Thoracic aorta (tissue), 2 donors: ENCODE results near the gene TRIM44. TPM values are rescaled to one million over a fixed set of nuclear protein-coding genes. Genes with fewer than 3 reads are reported as not detected.

Source experiments
- ATAC-seq: fragments of 150-250 bp; one replicate; pipeline ENCODE4 v1.8.0; 2017; ENCODE audit warnings: low read depth; ENCODE audit not compliant: insufficient number of reproducible peaks, low FRiP score
- DNase-seq: peaks from one replicate; pipeline ENCODE4 v3.0.0-alpha.2; 2020; ENCODE audit warnings: low spot score
- H3K27ac ChIP-seq, 2 donors: fragments of 200-600 bp; sonication (generic); 1 replicate in 1 of 2; 2 replicates in 1 of 2; pipeline ENCODE4 v1.5.1; 2016; ENCODE audit warnings: mild to moderate bottlenecking in 2 of 2, moderate library complexity in 2 of 2
- H3K27me3 ChIP-seq: fragments of 200-600 bp; sonication (generic); replicated peaks from 2 replicates; pipeline ENCODE4 v1.6.0; 2016; ENCODE audit warnings: mild to moderate bottlenecking; ENCODE audit not compliant: insufficient read depth
- H3K36me3 ChIP-seq: fragments of 200-600 bp; sonication (generic); one replicate; pipeline ENCODE4 v1.5.1; 2016
- H3K4me1 ChIP-seq, 2 donors: fragments of 200-600 bp; sonication (generic); 1 replicate in 1 of 2; 2 replicates in 1 of 2; pipeline versions ENCODE4 v1.5.1 to v1.6.0; 2016; ENCODE audit warnings: low read depth in 2 of 2, mild to moderate bottlenecking in 1 of 2; ENCODE audit not compliant: control insufficient read depth in 1 of 2
- H3K4me3 ChIP-seq: fragments of 200-600 bp; sonication (generic); 2 replicates; pipeline ENCODE4 v1.5.1; 2016; ENCODE audit warnings: mild to moderate bottlenecking
- H3K9me3 ChIP-seq: fragments of 200-600 bp; sonication (generic); 2 replicates; pipeline ENCODE4 v1.5.1; 2016
- CTCF ChIP-seq: fragments of 200-600 bp; sonication (generic); IDR thresholded peaks from one replicate; pipeline ENCODE4 v1.5.1; 2019; ENCODE audit warnings: antibody characterized with exemption
- total RNA-seq, 2 donors: library from RNA; depleted of rRNA; stranded (reverse); fragments of >200 nt; gene quantifications; one replicate each; pipeline versions ENCODE4 v1.1.0 to v1.2.3, GENCODE V29; 2016

TRIM44 gene
- total RNA-seq, 2 donors from 2014 or later = 26.0 to 26.8 TPM

GRCh38 chr11:35683728-35684339 is 21.3 kb downstream of the TRIM44 start:
- DNase-seq (no peak), ATAC-seq (no peak)
- H3K27me3 ChIP-seq = no peaks in the 10 kb centered on the region
- no peaks in the 10 kb centered on the region for H3K36me3 ChIP-seq
- no peak overlapping the region for H3K27ac ChIP-seq
- no peaks in the 10 kb centered on the region for H3K9me3 ChIP-seq
- H3K4me1 ChIP-seq = peaks cover 9 to 10% of the 10 kb centered on the region in 2 donors
- H3K4me3 ChIP-seq = no peak overlapping the region
- TF ChIP-seq CTCF = no peak

DNA sequence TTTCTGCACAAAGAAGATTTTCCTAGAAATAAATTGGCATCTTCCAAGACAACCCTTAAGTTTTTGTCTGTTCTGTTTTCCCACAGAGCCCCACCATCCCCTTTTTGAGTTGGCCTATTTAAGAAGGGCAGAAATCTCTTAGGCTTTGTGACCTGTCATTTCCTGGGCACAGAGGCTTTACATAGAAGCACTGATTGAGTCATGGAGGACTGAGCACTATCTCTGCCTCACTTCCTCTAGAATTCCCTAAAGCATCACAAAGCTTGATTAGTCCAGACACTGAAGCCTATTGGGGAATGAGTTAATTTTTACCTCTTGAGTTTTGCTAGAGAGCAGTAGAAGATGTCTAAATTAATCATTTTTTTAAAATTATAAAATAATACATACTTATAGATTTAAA is 25.4 kb downstream of the TRIM44 start:
- ATAC-seq (no peak), DNase-seq (no peak)
- no peaks in the 10 kb centered on the region for H3K36me3 ChIP-seq
- no peak overlapping the region for H3K27ac ChIP-seq
- no peaks in the 10 kb centered on the region for H3K9me3 ChIP-seq
- H3K4me1 ChIP-seq = peaks cover 0 to under 1% of the 10 kb centered on the region in 2 donors
- H3K27me3 ChIP-seq = no peaks in the 10 kb centered on the region
- H3K4me3 ChIP-seq = no peak overlapping the region
- TF ChIP-seq CTCF = no peak

DNA sequence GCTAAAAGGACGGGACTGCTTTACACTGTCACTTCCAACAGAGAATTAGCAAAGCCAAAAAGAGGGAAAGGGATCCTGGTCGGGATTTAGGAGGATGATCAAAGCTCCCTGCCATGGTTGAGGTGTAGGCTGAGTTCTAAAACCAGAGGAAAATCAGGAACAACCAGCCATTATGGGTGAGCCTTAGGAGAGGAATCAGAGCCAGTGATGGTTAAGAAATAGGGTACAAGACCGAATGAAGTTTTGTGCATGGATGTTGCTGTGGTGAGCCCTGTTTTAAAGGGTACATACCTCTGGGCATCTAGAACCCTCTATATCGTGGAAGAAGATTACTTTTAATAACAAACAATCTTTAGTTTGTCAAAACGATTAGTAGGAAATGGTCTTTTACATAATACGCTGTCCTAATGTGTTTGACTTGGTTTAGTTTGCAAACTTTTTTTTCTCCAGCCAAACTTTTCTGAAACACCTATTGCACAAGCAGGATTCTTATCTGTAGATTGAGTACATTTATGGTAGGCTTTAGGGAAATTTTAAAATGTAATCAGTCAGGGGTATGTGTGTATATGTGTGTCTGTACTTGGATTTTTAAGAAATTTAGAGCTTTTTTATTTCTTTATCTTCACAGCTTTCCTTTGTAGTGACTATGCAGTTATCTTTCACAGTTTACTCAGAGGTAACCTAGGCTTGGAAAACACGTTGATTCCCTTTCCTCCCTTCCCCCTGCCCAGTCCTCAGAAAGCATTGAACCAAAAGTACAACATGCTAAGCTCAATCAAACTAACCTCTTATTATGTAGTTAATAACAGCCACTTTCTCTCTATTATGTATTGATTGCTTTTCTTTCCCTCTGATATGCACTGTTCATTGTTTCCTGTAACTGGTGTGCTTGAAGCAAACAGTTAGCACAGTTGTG is 26.8 kb downstream of the TRIM44 start:
- Histone ChIP-seq H3K4me1 (no peaks in the 10 kb centered on the region), H3K36me3 (no peaks in the 10 kb centered on the region), H3K27me3 (no peaks in the 10 kb centered on the region), H3K4me3 (no peak overlapping the region), H3K27ac (no peak overlapping the region), H3K9me3 (no peaks in the 10 kb centered on the region)
- DNase-seq (no peak), ATAC-seq (no peak)
- TF ChIP-seq CTCF = no peak

- DNase-seq = no peak
- Histone ChIP-seq H3K27me3 (no peaks in the 10 kb centered on the region), H3K9me3 (no peaks in the 10 kb centered on the region), H3K36me3 (no peaks in the 10 kb centered on the region), H3K4me1 (no peaks in the 10 kb centered on the region), H3K4me3 (no peak overlapping the region), H3K27ac (no peak overlapping the region)
- ATAC-seq = no peak
- no peak for TF ChIP-seq CTCF
These were observed 39.6 kb downstream of the TRIM44 start for GRCh38 chr11:35702126-35702525.

DNA sequence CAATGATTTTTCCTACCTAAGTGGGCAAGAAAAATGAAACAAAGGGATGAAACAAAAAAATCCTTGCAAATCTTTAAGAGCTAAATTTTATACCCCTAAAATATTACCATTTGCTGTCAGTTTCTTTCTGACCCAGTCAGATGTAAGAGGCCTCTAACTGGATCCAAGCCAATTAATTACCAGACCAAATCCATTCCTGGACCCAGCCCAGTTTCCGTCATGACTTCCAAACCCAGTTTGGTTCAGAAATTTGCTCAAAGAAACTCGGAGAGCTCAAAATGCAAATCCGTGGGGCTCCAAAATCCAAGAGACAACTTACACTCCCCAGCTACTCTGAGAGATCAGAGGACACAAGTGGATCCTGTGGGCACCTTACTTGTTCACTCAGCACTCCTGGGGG is 46.8 kb downstream of the TRIM44 start:
- no peak for TF ChIP-seq CTCF
- Histone ChIP-seq H3K4me1 (no peaks in the 10 kb centered on the region), H3K9me3 (no peaks in the 10 kb centered on the region), H3K27ac (no peak overlapping the region), H3K4me3 (no peak overlapping the region), H3K36me3 (no peaks in the 10 kb centered on the region), H3K27me3 (no peaks in the 10 kb centered on the region)
- DNase-seq = no peak
- ATAC-seq = no peak
